IPS-18c (cell line): ENCODE results near the gene RUSF1.
A peak's percentile ranks its signal among the peaks of the same experiment; 100 is the strongest.

Experiments used
- H3K4me3 ChIP-seq: 2 replicates; pipeline ENCODE4 v1.7.0; 2013; ENCODE audit warnings: low read depth, mild to moderate bottlenecking, low read length, moderate library complexity; ENCODE audit not compliant: insufficient read depth
- H3K9me3 ChIP-seq: one replicate; pipeline ENCODE4 v1.6.1; 2013; ENCODE audit warnings: mild to moderate bottlenecking, low read length, moderate library complexity; ENCODE audit not compliant: control insufficient read depth, insufficient read depth

The RUSF1 gene

DNA sequence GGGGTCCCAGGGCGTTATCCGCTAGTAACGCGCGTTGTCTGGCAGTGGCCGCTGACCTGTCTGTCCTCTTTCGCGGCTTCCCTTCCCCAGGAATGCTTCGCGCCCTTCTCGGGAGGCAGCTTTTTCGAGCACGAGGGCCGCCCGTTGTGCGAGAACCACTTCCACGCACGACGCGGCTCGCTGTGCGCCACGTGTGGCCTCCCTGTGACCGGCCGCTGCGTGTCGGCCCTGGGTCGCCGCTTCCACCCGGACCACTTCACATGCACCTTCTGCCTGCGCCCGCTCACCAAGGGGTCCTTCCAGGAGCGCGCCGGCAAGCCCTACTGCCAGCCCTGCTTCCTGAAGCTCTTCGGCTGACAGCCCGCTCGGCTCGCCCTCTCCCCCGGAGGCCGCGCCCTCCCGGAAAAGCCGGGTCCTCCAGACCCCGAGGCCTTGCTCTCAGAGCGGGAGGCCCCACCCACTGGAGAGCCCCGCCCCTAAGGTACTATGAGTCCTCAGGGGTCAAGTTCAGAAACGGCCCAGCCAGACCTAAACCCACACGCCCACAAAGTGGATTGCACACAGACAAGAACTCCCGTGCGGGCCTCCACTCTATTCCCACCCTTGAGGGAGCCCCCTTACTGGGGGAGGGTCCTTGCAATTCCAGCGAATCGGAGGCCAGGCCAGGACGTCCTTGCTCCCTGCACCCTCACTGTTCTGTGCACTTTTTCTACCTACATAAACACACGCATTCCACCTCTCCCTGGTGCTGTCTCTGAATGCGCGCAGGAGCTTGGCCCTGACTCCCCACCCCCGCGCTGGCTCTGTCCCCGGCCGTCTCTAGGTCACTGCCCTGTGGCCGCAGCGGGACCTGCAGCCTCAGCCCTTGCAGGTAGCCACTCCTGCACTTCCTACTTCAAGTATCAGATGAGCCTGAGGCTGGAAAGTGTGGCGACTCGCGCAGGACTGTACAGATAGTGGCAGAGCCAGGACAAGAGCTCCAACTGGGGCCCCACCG, 30.7 kb downstream of the RUSF1 start:
- peak overlapping the region; percentile 65 for H3K4me3 ChIP-seq

DNA sequence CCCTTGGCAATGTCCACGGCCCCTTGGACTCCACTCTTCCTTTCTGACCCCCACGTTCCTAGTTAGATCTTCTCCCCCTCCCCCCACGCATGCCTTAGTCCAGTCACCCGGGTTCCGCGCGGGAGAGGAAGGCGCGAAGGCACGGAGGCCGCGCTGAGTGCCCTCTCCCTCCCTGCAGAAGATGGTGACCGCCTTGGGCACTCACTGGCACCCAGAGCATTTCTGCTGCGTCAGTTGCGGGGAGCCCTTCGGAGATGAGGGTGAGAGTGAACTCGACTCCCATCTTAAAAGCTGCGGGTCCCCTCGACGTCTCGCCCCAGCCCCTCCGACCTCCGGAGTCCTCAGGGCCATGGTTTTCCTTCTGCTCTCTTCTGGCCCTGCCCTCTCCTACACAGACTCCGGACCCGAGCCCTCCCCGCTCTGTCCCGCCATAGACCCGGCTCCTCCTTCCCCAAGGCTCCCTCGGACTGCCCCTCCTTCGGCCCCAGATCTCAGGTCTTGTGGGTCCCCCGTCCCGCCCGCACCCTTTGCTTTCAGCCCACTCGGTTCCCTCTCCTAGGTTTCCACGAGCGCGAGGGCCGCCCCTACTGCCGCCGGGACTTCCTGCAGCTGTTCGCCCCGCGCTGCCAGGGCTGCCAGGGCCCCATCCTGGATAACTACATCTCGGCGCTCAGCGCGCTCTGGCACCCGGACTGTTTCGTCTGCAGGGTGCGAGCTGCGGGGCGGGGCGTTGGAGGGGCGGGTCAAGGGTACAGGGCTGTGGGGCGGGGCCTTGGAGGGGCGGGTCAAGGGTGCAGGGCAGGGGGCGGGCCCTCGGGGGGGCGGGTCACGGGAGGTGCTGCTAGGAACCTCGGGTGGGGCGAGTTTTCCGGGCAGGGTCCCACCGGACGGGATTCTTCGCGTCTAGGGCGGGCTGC, 31.6 kb downstream of the RUSF1 start:
- Histone ChIP-seq H3K9me3 (peaks cover 2% of the 10 kb centered on the region), H3K4me3 (peak overlapping the region; percentile 65)

More for the DNA sequence above, 30.7 kb downstream of the RUSF1 start:
- H3K9me3 ChIP-seq: peaks cover 2% of the 10 kb centered on the region

DNA sequence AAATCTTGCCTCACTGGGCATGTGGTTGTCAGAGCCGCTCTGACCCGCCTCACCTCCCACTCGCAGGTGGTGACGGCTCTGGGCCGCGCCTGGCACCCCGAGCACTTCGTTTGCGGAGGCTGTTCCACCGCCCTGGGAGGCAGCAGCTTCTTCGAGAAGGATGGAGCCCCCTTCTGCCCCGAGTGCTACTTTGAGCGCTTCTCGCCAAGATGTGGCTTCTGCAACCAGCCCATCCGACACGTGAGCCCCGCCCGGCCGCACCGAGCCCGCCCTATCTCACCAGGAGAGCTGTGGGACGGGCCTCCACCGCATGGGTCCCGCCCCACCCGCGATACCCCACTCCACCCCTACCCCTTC, 32.3 kb downstream of the RUSF1 start:
- Histone ChIP-seq H3K4me3 (peak overlapping the region; percentile 61; the same call in 1 of the 2 replicates), H3K9me3 (peaks cover 2% of the 10 kb centered on the region)

DNA sequence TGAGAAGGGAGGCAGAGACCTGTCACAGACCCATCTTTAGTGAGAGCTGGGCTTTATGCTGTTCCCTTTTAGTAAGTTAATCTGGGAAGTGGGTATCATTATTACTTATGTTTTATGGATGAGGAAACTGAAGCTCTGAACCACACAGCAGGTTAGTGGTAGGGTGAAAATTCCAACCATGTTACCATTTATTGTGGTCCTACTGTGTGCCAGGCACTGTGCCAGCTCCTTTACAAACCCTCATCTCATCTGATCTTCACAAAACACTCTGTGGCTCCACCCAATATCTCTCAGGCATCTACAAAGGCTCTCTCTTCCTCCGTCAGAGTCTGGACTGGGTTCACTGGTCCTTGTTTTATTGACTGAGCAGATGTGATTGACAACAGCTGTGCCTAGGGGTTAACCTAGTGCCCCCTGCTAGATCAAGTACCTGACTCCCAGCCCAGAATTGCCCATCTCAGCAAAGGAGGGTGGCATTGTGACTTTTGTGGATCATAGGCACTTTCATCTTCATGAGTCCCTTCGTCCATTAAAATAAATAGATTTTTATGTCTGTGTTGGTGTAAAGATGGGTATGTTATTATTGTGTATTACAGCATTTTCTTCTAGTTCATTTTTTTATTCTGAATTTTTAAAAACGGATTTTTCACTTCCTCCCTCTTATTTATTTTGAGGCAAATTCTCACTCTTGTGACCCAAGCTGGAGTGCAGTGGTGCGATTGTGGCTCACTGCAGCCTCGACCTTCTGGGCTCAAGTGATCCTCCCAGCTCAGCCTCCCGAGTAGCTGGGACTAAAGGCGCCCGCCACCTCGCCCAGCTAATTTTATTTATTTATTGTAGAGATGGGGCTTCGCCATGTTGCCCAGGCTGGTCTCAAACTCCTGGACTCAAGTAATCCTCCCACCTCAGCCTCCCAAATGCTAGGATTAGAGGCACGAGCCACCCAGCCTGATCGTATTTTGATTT, 33.1 kb downstream of the RUSF1 start:
- Histone ChIP-seq H3K9me3 (peaks cover 2% of the 10 kb centered on the region), H3K4me3 (no peak overlapping the region)

DNA sequence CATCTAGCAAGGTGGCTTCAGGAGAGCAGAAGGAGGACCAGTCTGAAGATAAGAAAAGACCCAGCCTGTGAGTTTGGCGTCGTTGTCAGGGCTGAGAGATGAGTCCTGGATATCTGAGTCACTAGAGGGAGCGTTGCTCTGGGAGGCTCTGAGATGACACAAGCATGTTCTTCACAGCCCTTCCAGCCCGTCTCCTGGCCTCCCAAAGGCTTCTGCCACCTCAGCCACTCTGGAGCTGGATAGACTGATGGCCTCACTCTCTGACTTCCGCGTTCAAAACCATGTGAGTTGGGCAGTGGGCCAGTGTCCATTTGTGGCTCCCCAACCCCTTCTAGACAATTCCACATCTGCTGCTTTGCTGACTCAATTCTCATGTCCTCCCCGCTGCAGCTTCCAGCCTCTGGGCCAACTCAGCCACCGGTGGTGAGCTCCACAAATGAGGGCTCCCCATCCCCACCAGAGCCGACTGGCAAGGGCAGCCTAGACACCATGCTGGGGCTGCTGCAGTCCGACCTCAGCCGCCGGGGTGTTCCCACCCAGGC, 33.9 kb downstream of the RUSF1 start:
- Histone ChIP-seq H3K9me3 (peaks cover 2% of the 10 kb centered on the region), H3K4me3 (no peak overlapping the region)

DNA sequence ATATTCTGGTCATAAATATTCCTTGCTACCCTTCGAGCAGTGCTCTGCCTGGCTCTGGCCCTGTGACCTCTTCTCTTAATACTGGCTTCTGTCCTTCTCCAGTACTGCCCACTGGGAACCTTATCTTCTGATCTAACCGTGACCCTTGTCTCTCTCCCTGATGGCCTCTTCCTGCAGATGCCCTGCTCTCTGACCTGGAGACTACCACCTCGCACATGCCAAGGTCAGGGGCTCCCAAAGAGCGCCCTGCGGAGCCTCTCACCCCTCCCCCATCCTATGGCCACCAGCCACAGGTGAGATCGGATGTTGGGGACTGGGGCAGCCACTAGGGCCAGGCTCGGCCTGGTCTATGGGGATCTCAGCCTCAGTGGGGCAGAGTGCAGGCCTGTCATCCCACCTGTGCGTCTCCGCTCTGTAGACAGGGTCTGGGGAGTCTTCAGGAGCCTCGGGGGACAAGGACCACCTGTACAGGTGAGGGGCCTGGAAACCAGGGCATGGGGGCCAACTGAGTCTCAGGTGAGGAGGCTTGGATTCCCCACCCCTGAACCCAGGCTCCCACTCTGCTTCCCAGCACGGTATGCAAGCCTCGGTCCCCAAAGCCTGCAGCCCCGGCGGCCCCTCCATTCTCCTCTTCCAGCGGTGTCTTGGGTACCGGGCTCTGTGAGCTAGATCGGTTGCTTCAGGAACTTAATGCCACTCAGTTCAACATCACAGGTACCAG, 34.8 kb downstream of the RUSF1 start:
- peaks cover 2% of the 10 kb centered on the region for H3K9me3 ChIP-seq
- H3K4me3 ChIP-seq: no peak overlapping the region

DNA sequence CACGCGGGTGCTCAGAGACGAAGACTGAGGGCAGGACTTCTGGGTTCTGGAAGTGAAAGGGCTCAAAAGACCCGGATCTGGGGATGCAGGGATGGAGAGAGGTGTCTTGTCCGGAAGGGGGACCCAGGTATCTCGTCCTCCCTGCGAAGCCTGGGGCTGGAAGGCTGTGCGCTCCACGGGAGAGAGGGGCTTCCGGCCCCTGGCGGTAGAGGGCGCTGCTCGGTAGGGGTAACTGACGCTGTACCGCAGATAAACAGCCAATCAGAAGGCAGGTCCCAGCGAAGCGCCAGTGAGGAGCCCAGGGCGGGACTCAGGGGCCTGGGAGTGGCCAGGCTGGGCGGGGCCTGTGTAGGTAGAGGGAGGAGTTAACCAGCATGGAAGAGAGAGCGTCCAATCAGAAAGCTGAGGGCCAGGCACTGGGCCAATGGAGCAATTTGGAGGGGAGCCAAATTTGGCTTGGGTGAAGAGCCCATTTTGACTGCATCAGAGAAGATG, 35.4 kb downstream of the RUSF1 start:
- Histone ChIP-seq H3K4me3 (peak overlapping the region; percentile 67), H3K9me3 (peaks cover 2% of the 10 kb centered on the region)

DNA sequence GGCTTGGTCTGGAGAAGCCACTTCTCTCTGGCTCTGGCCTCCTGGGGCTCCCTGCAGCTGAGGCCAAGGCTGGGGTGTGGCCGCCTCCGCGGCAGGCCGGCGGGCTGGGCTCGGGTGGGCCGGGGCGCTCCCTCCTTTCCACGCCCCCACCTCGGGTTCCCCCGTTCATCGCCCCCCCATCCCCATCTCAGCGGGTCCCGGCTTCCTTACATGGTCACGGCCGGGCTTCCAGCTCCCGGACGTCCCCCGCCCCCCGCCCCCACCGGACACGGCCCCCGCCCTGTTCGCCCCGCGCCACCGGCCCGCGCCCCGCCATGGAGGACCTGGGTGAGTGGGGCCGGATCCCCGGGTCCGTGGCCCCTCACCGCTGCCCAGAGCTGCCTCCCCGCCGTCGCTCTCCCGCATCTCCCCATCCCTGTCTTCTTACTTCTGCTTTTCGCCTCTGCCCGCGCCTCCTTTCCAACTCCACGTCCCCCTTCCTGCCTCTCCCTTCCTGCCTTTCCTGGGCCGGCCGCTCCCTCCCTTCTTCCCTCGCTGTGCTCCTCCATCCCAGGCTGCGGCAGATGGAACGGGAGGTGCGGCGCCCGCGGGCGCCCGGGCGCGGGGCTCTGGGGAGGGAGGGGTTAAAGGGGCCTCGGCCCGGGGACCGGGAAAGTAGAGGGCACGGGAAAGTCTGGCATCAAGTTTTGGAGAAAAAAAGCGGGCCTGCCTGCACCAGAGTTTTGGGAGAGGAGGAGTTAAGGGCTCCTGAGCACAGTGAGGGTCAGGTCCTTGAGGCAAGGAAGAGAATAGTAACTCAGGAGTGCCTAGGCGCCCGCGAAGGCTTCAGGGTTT, 36.1 kb downstream of the RUSF1 start, which contains the start of gene TGFB1I1:
TGFB1I1 (plus strand) TSS at position 278 of the 834 bp plus-strand sequence; CDS start at position 315, 37 bp downstream.
- Histone ChIP-seq H3K9me3 (peaks cover 2% of the 10 kb centered on the region), H3K4me3 (peak within 1 kb of the TSS; percentile 67)

DNA sequence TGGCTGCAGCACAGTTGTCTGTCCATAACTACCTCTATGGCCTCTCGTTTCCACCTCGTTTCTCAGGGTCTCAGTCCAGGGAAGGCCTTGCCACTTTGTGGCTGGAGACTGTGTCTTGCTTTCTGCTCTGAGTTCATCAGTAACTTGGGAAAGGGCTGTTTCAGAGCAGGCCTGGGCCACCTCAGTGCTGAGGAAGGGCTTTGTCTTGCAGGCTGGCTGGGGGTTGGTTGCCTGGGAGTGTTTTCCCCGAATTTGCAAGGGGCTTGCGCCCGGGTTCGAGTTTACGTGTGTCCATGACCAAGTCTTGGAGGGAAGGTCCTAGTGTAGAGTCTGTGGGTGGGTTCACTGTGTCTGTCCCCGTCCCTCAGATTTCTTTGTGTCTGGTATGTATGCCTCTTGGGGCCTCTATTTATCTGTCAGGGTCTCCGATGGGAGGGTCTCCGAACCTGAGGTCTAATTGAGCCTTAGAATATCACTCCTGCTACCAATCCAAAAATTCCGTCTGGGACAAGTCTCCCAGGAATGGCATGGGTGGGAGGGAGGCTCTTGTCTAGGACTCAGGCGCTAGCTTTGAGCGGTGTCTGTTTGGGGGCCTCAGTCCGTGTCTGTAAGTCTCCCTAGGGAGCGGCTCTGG, 36.8 kb downstream of the RUSF1 start:
- Histone ChIP-seq H3K4me3 (peak overlapping the region; percentile 67), H3K9me3 (peaks cover 2% of the 10 kb centered on the region)

DNA sequence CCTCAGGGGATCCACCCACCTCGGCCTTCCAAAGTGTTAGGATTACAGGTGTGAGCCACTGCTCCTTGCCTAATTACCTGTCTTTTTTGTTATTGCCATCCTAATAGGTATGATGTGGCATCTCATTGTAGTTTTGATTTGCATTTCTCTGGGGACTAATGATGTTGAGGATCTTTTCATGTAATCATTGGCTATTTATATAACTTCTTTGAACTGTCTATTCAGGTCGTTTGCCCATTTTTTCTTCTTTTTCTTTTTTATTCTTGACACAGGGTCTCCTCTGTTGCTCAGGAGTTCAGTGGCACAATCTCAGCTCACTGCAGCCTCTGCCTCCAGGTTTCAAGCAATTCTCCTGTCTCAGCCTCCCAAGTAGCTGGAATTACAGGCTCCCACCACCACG, 37.6 kb downstream of the RUSF1 start:
- H3K9me3 ChIP-seq: peaks cover 2% of the 10 kb centered on the region
- H3K4me3 ChIP-seq: no peak overlapping the region

DNA sequence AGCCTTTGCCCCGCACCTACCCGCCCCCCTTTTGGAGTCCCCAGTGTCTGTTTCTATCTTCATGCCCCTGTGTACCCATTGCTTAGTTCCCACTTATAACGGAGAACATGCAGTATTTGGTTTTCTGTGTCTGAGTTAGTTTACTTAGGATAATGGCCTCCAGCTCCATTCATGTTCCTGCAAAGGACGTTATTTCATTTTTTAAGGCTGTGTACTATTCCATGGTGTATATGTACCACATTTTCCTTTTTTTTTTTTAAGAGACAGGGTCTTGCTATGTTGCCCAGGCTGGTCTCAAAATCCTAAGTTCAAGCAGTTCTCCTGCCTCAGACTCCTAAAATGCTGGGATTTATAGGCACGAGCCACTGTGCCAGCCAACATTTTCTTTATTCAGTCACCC, 40.3 kb downstream of the RUSF1 start:
- no peak overlapping the region for H3K4me3 ChIP-seq
- H3K9me3 ChIP-seq: peaks cover 2% of the 10 kb centered on the region

DNA sequence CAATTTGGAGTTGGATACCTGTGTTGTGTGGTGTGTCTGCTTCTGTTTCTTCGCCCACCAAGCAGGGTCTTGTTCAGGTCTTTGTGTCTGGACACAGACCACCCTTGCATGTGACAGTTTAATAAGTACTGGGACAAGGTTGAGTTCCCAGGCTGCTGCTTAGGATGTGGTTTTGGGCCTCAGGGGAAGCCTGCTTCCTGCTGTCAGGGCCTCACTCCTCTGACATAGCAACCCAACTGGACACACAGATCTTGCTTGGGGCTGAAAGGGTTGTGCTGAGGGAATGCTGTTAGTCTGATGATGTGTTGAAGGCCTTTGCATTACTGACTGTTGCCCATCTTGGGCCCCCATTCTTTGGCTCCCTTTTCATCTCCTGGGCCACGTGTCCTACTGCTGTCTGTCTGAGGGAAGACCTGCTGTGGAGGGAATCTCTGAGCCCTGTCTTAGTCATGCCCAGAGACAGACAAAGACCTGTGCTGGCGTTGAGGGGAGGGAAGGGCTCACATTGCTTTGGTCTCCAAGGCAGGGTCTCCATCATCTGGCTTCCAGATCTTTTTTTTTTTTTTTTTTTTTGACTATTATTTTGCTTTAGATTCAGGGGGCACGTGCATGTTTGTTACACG, 40.9 kb downstream of the RUSF1 start:
- no peak overlapping the region for H3K4me3 ChIP-seq
- no peaks in the 10 kb centered on the region for H3K9me3 ChIP-seq

DNA sequence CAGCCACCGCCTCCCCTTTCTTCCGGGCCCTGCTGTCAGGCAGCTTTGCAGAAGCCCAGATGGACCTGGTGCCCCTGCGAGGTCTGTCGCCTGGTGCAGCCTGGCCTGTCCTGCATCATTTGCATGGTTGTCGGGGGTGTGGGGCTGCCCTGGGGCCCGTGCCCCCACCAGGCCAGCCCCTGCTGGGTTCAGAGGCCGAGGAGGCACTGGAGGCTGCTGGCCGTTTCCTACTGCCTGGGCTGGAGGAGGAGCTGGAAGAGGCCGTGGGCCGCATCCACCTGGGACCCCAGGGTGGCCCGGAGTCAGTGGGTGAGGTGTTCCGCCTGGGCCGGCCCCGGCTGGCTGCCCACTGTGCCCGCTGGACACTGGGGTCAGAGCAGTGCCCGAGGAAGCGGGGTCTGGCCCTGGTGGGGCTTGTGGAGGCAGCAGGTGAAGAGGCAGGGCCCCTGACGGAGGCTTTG, 41.8 kb downstream of the RUSF1 start:
- no peaks in the 10 kb centered on the region for H3K9me3 ChIP-seq
- H3K4me3 ChIP-seq: no peak overlapping the region

DNA sequence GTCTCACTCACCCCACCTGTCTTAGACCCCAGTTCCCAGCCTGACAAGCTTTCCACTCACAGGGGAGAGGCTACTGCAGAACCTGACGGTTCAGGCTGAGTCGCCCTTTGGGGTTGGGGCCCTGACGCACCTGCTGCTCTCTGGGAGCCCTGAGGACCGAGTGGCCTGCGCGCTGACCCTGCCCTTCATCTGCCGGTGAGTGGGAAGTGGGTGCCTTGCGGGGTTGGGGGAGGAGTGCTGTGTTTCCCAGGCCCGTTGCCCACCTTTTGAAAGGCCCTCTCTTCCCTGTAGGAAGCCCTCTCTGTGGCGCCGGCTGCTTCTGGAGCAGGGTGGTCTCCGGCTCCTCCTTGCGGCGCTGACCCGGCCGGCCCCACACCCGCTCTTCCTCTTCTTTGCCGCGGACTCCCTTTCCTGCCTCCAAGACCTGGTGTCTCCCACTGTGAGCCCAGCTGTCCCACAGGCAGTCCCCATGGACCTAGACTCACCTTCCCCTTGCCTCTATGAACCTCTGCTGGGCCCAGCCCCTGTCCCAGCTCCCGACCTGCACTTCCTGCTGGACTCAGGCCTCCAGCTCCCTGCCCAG, 42.3 kb downstream of the RUSF1 start:
- no peaks in the 10 kb centered on the region for H3K9me3 ChIP-seq
- no peak overlapping the region for H3K4me3 ChIP-seq
